ENCODE results near the gene CMIP.

CMIP gene

GRCh38 chr16:81658373-81658772, 213.8 kb downstream of the CMIP start:
- Histone ChIP-seq H3K9me3 (replicated peaks in 1 of 11) (no peaks in the 10 kb centered on the region), H3K36me3 (peaks cover 95 to 100% (median 99%) of the 10 kb centered on the region in 11 experiments)
- TF ChIP-seq Cebpa-rat (IDR thresholded peaks at IDR 0.05) = no peak

GRCh38 chr16:81659249-81659648, 214.6 kb downstream of the CMIP start:
- Histone ChIP-seq H3K9me3 (replicated peaks in 1 of 11) (no peaks in the 10 kb centered on the region), H3K4me3 (no peak overlapping the region), H3K4me1 (peaks cover 0 to 24% (median 19%) of the 10 kb centered on the region in 10 experiments; a peak in 15 of 20 replicates), H4K20me1 (peaks cover 21 to 100% (median 78%) of the 10 kb centered on the region in 11 experiments), H3K27ac (no peak overlapping the region), H3K9ac (no peak overlapping the region), H3K27me3 (no peaks in the 10 kb centered on the region), H3K4me2 (no peak overlapping the region), H3K36me3 (peaks cover 96 to 100% (median 99%) of the 10 kb centered on the region in 11 experiments)
- TF ChIP-seq Cebpa-rat (IDR thresholded peaks at IDR 0.05) = no peak

More at GRCh38 chr16:81658373-81658772, 213.8 kb downstream of the CMIP start:
- Histone ChIP-seq H3K27me3 (no peaks in the 10 kb centered on the region), H3K9ac (no peak overlapping the region), H3K4me3 (no peak overlapping the region), H3K4me1 (peaks cover 6 to 30% (median 23%) of the 10 kb centered on the region in 10 experiments; a peak in 19 of 20 replicates), H3K27ac (no peak overlapping the region), H4K20me1 (peaks cover 22 to 100% (median 84%) of the 10 kb centered on the region in 11 experiments), H3K4me2 (no peak overlapping the region)

- peaks cover 99 to 100% (median 100%) of the 10 kb centered on the region in 11 experiments for H3K36me3 ChIP-seq
- peaks cover 0 to 6% (median under 1%) of the 10 kb centered on the region in 10 experiments; a peak in 6 of 20 replicates for H3K4me1 ChIP-seq
- no peak overlapping the region for H3K4me3 ChIP-seq
- H4K20me1 ChIP-seq = peaks cover 16 to 100% (median 74%) of the 10 kb centered on the region in 11 experiments; a peak in 19 of 22 replicates
- no peak overlapping the region for H3K4me2 ChIP-seq
- no peaks in the 10 kb centered on the region for H3K9me3 ChIP-seq (replicated peaks in 1 of 11)
- H3K27ac ChIP-seq = no peak overlapping the region
- no peak overlapping the region for H3K9ac ChIP-seq
- no peak for TF ChIP-seq Cebpa-rat (IDR thresholded peaks at IDR 0.05)
- no peaks in the 10 kb centered on the region for H3K27me3 ChIP-seq
These were observed 216.5 kb downstream of the CMIP start for GRCh38 chr16:81661082-81661481.

- TF ChIP-seq Cebpa-rat (IDR thresholded peaks at IDR 0.05) = no peak
- H3K27ac ChIP-seq = no peak overlapping the region
- peaks cover 92 to 97% (median 95%) of the 10 kb centered on the region in 11 experiments for H3K36me3 ChIP-seq
- no peak overlapping the region for H3K4me3 ChIP-seq
- H3K4me2 ChIP-seq = no peak overlapping the region
- no peaks in the 10 kb centered on the region for H3K4me1 ChIP-seq
- no peak overlapping the region for H3K9ac ChIP-seq
- no peaks in the 10 kb centered on the region for H3K27me3 ChIP-seq
- no peaks in the 10 kb centered on the region for H3K9me3 ChIP-seq (replicated peaks in 1 of 11)
- H4K20me1 ChIP-seq = peaks cover 0 to 97% (median 51%) of the 10 kb centered on the region in 11 experiments; a peak in 17 of 22 replicates
These were observed 219.5 kb downstream of the CMIP start for GRCh38 chr16:81664153-81664552.

GRCh38 chr16:81665588-81665987, 221.0 kb downstream of the CMIP start:
- H3K4me3 ChIP-seq = no peak overlapping the region
- H3K4me2 ChIP-seq = no peak overlapping the region
- peaks cover 0 to 93% (median 40%) of the 10 kb centered on the region in 11 experiments; a peak in 16 of 22 replicates for H4K20me1 ChIP-seq
- H3K4me1 ChIP-seq = no peaks in the 10 kb centered on the region
- no peak overlapping the region for H3K27ac ChIP-seq
- H3K36me3 ChIP-seq = peaks cover 89 to 97% (median 93%) of the 10 kb centered on the region in 11 experiments
- H3K9ac ChIP-seq = no peak overlapping the region
- no peaks in the 10 kb centered on the region for H3K27me3 ChIP-seq
- no peaks in the 10 kb centered on the region for H3K9me3 ChIP-seq (replicated peaks in 1 of 11)
- no peak for TF ChIP-seq Cebpa-rat (IDR thresholded peaks at IDR 0.05)

GRCh38 chr16:81666113-81666512, 221.5 kb downstream of the CMIP start:
- Histone ChIP-seq H3K4me3 (no peak overlapping the region), H4K20me1 (peaks cover 0 to 93% (median 35%) of the 10 kb centered on the region in 11 experiments; a peak in 16 of 22 replicates), H3K4me1 (no peaks in the 10 kb centered on the region), H3K27ac (no peak overlapping the region), H3K4me2 (no peak overlapping the region), H3K9me3 (replicated peaks in 1 of 11) (no peaks in the 10 kb centered on the region), H3K27me3 (no peaks in the 10 kb centered on the region), H3K9ac (no peak overlapping the region), H3K36me3 (peaks cover 89 to 97% (median 93%) of the 10 kb centered on the region in 11 experiments)
- TF ChIP-seq Cebpa-rat (IDR thresholded peaks at IDR 0.05) = no peak

- no peak overlapping the region for H3K4me3 ChIP-seq
These were observed 223.9 kb downstream of the CMIP start for GRCh38 chr16:81668243-81669097.

GRCh38 chr16:81669473-81670350, 225.1 kb downstream of the CMIP start:
- no peak overlapping the region for H3K9ac ChIP-seq
- H3K36me3 ChIP-seq = peaks cover 89 to 97% (median 93%) of the 10 kb centered on the region in 11 experiments
- H3K27ac ChIP-seq = no peak overlapping the region
- H4K20me1 ChIP-seq = peaks cover 0 to 89% (median 26%) of the 10 kb centered on the region in 11 experiments; a peak in 15 of 22 replicates
- no peaks in the 10 kb centered on the region for H3K4me1 ChIP-seq
- no peak for TF ChIP-seq Cebpa-rat (IDR thresholded peaks at IDR 0.05)
- H3K27me3 ChIP-seq = no peaks in the 10 kb centered on the region
- H3K4me2 ChIP-seq = no peak overlapping the region
- no peak overlapping the region for H3K4me3 ChIP-seq
- H3K9me3 ChIP-seq (replicated peaks in 1 of 11) = no peaks in the 10 kb centered on the region

More at GRCh38 chr16:81668243-81669097, 223.9 kb downstream of the CMIP start:
- no peaks in the 10 kb centered on the region for H3K9me3 ChIP-seq (replicated peaks in 1 of 11)
- H3K4me1 ChIP-seq = no peaks in the 10 kb centered on the region
- no peak overlapping the region for H3K9ac ChIP-seq
- H3K36me3 ChIP-seq = peaks cover 89 to 97% (median 93%) of the 10 kb centered on the region in 11 experiments
- TF ChIP-seq Cebpa-rat (IDR thresholded peaks at IDR 0.05) = no peak
- no peak overlapping the region for H3K27ac ChIP-seq
- no peaks in the 10 kb centered on the region for H3K27me3 ChIP-seq
- peaks cover 0 to 93% (median 26%) of the 10 kb centered on the region in 11 experiments; a peak in 17 of 22 replicates for H4K20me1 ChIP-seq
- H3K4me2 ChIP-seq = no peak overlapping the region
